ENCODE measurements around the gene MED29. TPM values are rescaled to one million over a fixed set of nuclear protein-coding genes. Genes with fewer than 3 reads are reported as not detected.

MED29 gene
- total and polyA plus RNA-seq, 2 of the 13 experiments (the other 11 are each of a cell fraction or from before 2014, with no cell fraction given): 14.0 to 19.7 TPM

DNA sequence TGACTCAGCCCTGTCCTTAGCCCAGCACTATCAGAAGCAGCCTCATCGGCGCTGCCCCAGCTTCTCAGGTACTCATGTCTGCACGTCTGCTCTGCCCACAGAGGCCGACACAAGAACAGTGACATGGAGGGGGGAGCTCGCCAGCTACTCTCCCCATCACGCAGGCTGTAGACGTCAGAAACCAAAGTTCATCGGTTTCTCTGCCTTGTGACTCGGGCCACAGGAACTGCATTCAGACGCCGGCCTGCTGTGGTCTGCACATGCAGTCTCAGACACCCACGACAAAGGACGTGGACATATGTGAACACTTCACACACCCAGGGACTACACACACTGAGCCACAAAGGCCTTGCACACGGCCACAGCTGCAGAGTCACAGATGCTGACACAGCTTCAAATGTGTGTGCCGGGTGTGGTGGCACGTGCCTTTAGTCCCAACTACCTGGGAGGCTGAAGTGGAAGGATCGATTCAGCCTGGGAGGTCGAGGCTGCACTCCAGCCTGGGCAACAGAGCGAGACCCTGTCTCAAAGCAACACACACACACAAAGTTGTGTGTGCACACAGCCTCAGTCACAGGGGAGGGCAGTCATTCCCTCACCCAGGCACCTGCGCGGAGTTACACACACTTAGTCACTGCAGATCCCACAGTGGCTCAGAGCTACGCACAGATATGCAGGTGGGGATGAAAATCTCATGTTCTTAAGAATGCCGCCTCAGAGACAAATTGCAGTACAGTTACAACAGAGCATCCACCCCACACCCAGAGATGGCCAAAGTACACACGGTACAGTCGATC, 10.6 kb downstream of the MED29 start (continued):
- TF ChIP-seq SNAPC2 (CRISPR knock-in tag; IDR thresholded peaks at IDR 0.05): peak; percentile 89
- TF ChIP-seq, protein P1, sequence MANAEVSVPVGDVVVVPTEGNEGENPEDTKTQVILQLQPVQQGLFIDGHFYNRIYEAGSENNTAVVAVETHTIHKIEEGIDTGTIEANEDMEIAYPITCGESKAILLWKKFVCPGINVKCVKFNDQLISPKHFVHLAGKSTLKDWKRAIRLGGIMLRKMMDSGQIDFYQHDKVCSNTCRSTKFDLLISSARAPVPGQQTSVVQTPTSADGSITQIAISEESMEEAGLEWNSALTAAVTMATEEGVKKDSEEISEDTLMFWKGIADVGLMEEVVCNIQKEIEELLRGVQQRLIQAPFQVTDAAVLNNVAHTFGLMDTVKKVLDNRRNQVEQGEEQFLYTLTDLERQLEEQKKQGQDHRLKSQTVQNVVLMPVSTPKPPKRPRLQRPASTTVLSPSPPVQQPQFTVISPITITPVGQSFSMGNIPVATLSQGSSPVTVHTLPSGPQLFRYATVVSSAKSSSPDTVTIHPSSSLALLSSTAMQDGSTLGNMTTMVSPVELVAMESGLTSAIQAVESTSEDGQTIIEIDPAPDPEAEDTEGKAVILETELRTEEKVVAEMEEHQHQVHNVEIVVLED (CRISPR knock-in tag; IDR thresholded peaks at IDR 0.05; ENCODE audit: borderline replicate concordance): peak; percentile 61; the same call in 1 of the 2 replicates
- 0 out of 2 replicates have a peak, but pooled peaks have one; percentile 67 for TF ChIP-seq ZXDC (CRISPR knock-in tag; IDR thresholded peaks at IDR 0.05)
- TF ChIP-seq ZNF33B (CRISPR knock-in tag; IDR thresholded peaks at IDR 0.05): no peak
- peak; percentile 43; the same call in 1 of the 2 replicates for TF ChIP-seq EEA1 (CRISPR knock-in tag; IDR thresholded peaks at IDR 0.05; ENCODE audit: borderline replicate concordance)
- TF ChIP-seq ATAD3A (CRISPR knock-in tag; IDR thresholded peaks at IDR 0.05): no peak
- peak; percentile 36; the same call in 1 of the 2 replicates for TF ChIP-seq GLI4 (CRISPR knock-in tag; IDR thresholded peaks at IDR 0.05; ENCODE audit: borderline replicate concordance)
- TF ChIP-seq ATF7 (IDR thresholded peaks at IDR 0.05): no peak
- no peak; the same call in 1 of the 2 replicates for TF ChIP-seq ATF7 (CRISPR knock-in tag; IDR thresholded peaks at IDR 0.05)
- TF ChIP-seq KDM2A (CRISPR knock-in tag; IDR thresholded peaks at IDR 0.05; ENCODE audit: borderline replicate concordance, low read depth): peak; percentile 80
- TF ChIP-seq IKZF4 (CRISPR knock-in tag; IDR thresholded peaks at IDR 0.05; ENCODE audit: borderline replicate concordance, low read depth, not compliant biosample characterization): no peak
- TF ChIP-seq RERE (CRISPR knock-in tag; IDR thresholded peaks at IDR 0.05; ENCODE audit: low read depth): no peak
- TF ChIP-seq, protein P2, sequence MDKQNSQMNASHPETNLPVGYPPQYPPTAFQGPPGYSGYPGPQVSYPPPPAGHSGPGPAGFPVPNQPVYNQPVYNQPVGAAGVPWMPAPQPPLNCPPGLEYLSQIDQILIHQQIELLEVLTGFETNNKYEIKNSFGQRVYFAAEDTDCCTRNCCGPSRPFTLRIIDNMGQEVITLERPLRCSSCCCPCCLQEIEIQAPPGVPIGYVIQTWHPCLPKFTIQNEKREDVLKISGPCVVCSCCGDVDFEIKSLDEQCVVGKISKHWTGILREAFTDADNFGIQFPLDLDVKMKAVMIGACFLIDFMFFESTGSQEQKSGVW (CRISPR knock-in tag; IDR thresholded peaks at IDR 0.05; ENCODE audit: borderline replicate concordance): no peak
- no peak for TF ChIP-seq ZFP36L2 (CRISPR knock-in tag; IDR thresholded peaks at IDR 0.05)
- peak; percentile 44 for TF ChIP-seq TEAD3 (CRISPR knock-in tag; optimal IDR thresholded peaks at IDR 0.05; ENCODE audit: borderline replicate concordance)
- peak; percentile 79 for TF ChIP-seq DPF2 (CRISPR knock-in tag; IDR thresholded peaks at IDR 0.05; ENCODE audit: borderline replicate concordance, low read depth)
- peak; percentile 56 for TF ChIP-seq ERF (CRISPR knock-in tag; IDR thresholded peaks at IDR 0.05)

All from HepG2 (cell line).